IMR-90 (cell line): ENCODE results near the gene KIAA0232. TPM values are rescaled to one million over a fixed set of nuclear protein-coding genes. Genes with fewer than 3 reads are reported as not detected.

ENCODE experiments used
- ATAC-seq: fragments of 200-7000 bp; cut with Tn5 transposase; 2 replicates; pipeline ENCODE4 v1.9.1; 2020; ENCODE audit warnings: low read depth, mild to moderate bottlenecking, moderate library complexity
- BruUV-seq: library from RNA; stranded (reverse); fragments of 400-500 nt; replicated peaks from 2 replicates; lab custom pipeline; 2021; lab: Mats Ljungman, UMichigan
- CTCF ChIA-PET: fragments of 300-600 bp; formaldehyde crosslinking; extraction: SDS; loops from one replicate; lab custom pipeline; 2021; ENCODE audit warnings: antibody characterized with exemption; lab: Yijun Ruan, JAX
- POLR2A ChIA-PET: fragments of 300-600 bp; sonication (Branson Sonifier 250); formaldehyde crosslinking; loops from one replicate; lab custom pipeline; 2022; ENCODE audit warnings: antibody characterized with exemption; ENCODE audit not compliant: unreplicated experiment; lab: Charles Lee
- DNase-seq: peaks from one replicate; pipeline ENCODE4 v3.0.0; 2013
- H2AFZ ChIP-seq: replicated peaks from 2 replicates; pipeline ENCODE3; 2013; ENCODE audit warnings: low read length, mild to moderate bottlenecking; ENCODE audit not compliant: poor library complexity
- H2AK5ac ChIP-seq: 2 replicates; pipeline ENCODE4 v1.6.1; 2013; ENCODE audit warnings: low read depth, low read length, inconsistent platforms
- H2AK9ac ChIP-seq: replicated peaks from 2 replicates; pipeline ENCODE3; 2013; ENCODE audit warnings: mild to moderate bottlenecking, low read depth, low read length, moderate library complexity; ENCODE audit not compliant: poor library complexity
- H2BK120ac ChIP-seq: 2 replicates; pipeline ENCODE4 v1.6.1; 2013; ENCODE audit warnings: low read depth, low read length, inconsistent platforms
- H2BK15ac ChIP-seq: 3 replicates; pipeline ENCODE4 v1.6.1; 2013; ENCODE audit warnings: low read depth, low read length, inconsistent platforms
- H2BK20ac ChIP-seq: 2 replicates; pipeline ENCODE4 v1.6.1; 2013; ENCODE audit warnings: low read depth, mild to moderate bottlenecking, inconsistent platforms, low read length, moderate library complexity
- H2BK5ac ChIP-seq: 2 replicates; pipeline ENCODE4 v1.6.1; 2013; ENCODE audit warnings: mild to moderate bottlenecking, low read depth, low read length, inconsistent platforms; ENCODE audit not compliant: poor library complexity, severe bottlenecking
- H3K14ac ChIP-seq: replicated peaks from 2 replicates; pipeline ENCODE4 v1.6.1; 2013; ENCODE audit warnings: low read depth, low read length, inconsistent platforms
- H3K18ac ChIP-seq: 2 replicates; pipeline ENCODE4 v1.6.1; 2013; ENCODE audit warnings: low read depth, low read length, control low read depth
- H3K23ac ChIP-seq: 2 replicates; pipeline ENCODE4 v1.6.1; 2013; ENCODE audit warnings: low read depth, low read length, inconsistent platforms
- H3K27ac ChIP-seq: 2 replicates; pipeline ENCODE4 v1.5.1; 2013; ENCODE audit warnings: mild to moderate bottlenecking, control low read depth, low read length; ENCODE audit not compliant: insufficient read depth
- H3K27me3 ChIP-seq: 2 replicates; pipeline ENCODE4 v1.6.1; 2013; ENCODE audit warnings: low read length; ENCODE audit not compliant: control insufficient read depth, insufficient read depth
- H3K36me3 ChIP-seq: 2 replicates; pipeline ENCODE4 v1.6.1; 2013; ENCODE audit warnings: low read length, mixed read lengths; ENCODE audit not compliant: control insufficient read depth, insufficient read depth
- H3K4ac ChIP-seq: 2 replicates; pipeline ENCODE4 v1.6.1; 2013; ENCODE audit warnings: low read depth, low read length, inconsistent platforms
- H3K4me1 ChIP-seq: 2 replicates; pipeline ENCODE4 v1.6.1; 2013; ENCODE audit warnings: low read length, mixed read lengths; ENCODE audit not compliant: control insufficient read depth, insufficient read depth
- H3K4me2 ChIP-seq: 2 replicates; pipeline ENCODE4 v1.6.1; 2013; ENCODE audit warnings: low read depth, mild to moderate bottlenecking, control low read depth, low read length, moderate library complexity
- H3K4me3 ChIP-seq: 2 replicates; pipeline ENCODE4 v1.5.1; 2013; ENCODE audit warnings: low read depth, mild to moderate bottlenecking, control low read depth, low read length, moderate library complexity; ENCODE audit not compliant: insufficient read depth
- H3K56ac ChIP-seq: 2 replicates; pipeline ENCODE4 v1.6.1; 2013; ENCODE audit warnings: low read length, inconsistent platforms; ENCODE audit not compliant: insufficient read depth; ENCODE audit errors: extremely low read depth
- H3K79me1 ChIP-seq, 2 experiments: 2 replicates each; pipeline ENCODE4 v1.6.1; 2013; ENCODE audit warnings: low read length in 2 of 2, inconsistent platforms in 1 of 2, low read depth in 1 of 2
- H3K9ac ChIP-seq: 2 replicates; pipeline ENCODE4 v1.6.1; 2013; ENCODE audit warnings: low read depth, low read length, control low read depth
- H3K9me1 ChIP-seq: 2 replicates; pipeline ENCODE4 v1.6.1; 2013; ENCODE audit warnings: low read length, inconsistent platforms; ENCODE audit not compliant: insufficient read depth
- H3K9me3 ChIP-seq: 2 replicates; pipeline ENCODE4 v1.6.1; 2013; ENCODE audit warnings: low read length; ENCODE audit not compliant: control insufficient read depth, insufficient read depth
- H4K20me1 ChIP-seq: 2 replicates; pipeline ENCODE4 v1.6.1; 2013; ENCODE audit warnings: low read length, inconsistent platforms; ENCODE audit not compliant: insufficient read depth
- H4K5ac ChIP-seq: 2 replicates; pipeline ENCODE4 v1.6.1; 2013; ENCODE audit warnings: mild to moderate bottlenecking, low read depth, low read length, control low read depth
- H4K8ac ChIP-seq, 2 experiments: 2 replicates each; pipeline ENCODE4 v1.6.1; 2013; ENCODE audit warnings: low read depth in 2 of 2, low read length in 2 of 2, control low read depth in 1 of 2, inconsistent platforms in 1 of 2
- H4K91ac ChIP-seq: 2 replicates; pipeline ENCODE4 v1.6.1; 2013; ENCODE audit warnings: low read depth, low read length, inconsistent platforms; ENCODE audit not compliant: insufficient read depth
- CEBPB ChIP-seq: IDR thresholded peaks from 2 replicates; pipeline ENCODE4 v1.6.1; 2012; ENCODE audit warnings: low read depth, low read length, improper control_type of control experiment
- FOS ChIP-seq: fragments of 150-350 bp; IDR thresholded peaks from 2 replicates; pipeline ENCODE4 v1.6.1; 2016; ENCODE audit warnings: low read depth, low read length
- MAFK ChIP-seq: IDR thresholded peaks from 2 replicates; pipeline ENCODE4 v1.6.1; 2012; ENCODE audit warnings: low read depth, low read length, improper control_type of control experiment
- NFE2L2 ChIP-seq: fragments of 150-350 bp; IDR thresholded peaks from 2 replicates; pipeline ENCODE4 v1.6.1; 2016; ENCODE audit warnings: low read depth, mild to moderate bottlenecking, low read length
- RAD21 ChIP-seq: IDR thresholded peaks from 2 replicates; pipeline ENCODE4 v1.6.1; 2012; ENCODE audit warnings: low read length, improper control_type of control experiment
- WGBS, 2 experiments: methylation state at CpG; one replicate each; pipeline versions ENCODE4 v1.1.5 to v1.1.7; 2013; ENCODE audit warnings: missing lambda C conversion rate in 2 of 2; ENCODE audit not compliant: insufficient read length in 1 of 2; ENCODE audit errors: extremely low coverage in 2 of 2; 5-methylcytosine and 5-hydroxymethylcytosine counted together
- dilution Hi-C: fragments of 300-500 bp; cut with HindIII; formaldehyde crosslinking; loops from one replicate; pipeline ENCODE4 v1.14.3; 2018; ENCODE audit warnings: low sequenced_read_pairs; ENCODE audit not compliant: unreplicated experiment
- in situ Hi-C: fragments of 300-500 bp; cut with MboI; formaldehyde crosslinking; loops from 3 replicates; pipeline ENCODE4 v1.14.3; 2019; ENCODE audit warnings: low sequenced_read_pairs, inconsistent platforms, mixed read lengths
- intact Hi-C: fragments of 100-400 bp; cut with micrococcal nuclease; formaldehyde crosslinking; loops from 2 replicates; pipeline ENCODE4 v1.10.0; 2022
- polyA plus RNA-seq, 3 experiments: library from polyadenylated mRNA; depleted of rRNA; stranded (reverse); fragments of >200 nt; gene quantifications; 2 replicates each; pipeline ENCODE4 v1.2.3, GENCODE V29; 2012; ENCODE audit warnings: low replicate concordance in 1 of 3
- total RNA-seq: library from RNA; depleted of rRNA; stranded (reverse); fragments of >200 nt; gene quantifications from 2 replicates; pipeline ENCODE4 v1.2.3, GENCODE V29; 2012

Gene KIAA0232
- total and polyA plus RNA-seq, 2 of the 4 experiments (the other 2 are of a cell fraction): 6.8 to 19.5 TPM

DNA sequence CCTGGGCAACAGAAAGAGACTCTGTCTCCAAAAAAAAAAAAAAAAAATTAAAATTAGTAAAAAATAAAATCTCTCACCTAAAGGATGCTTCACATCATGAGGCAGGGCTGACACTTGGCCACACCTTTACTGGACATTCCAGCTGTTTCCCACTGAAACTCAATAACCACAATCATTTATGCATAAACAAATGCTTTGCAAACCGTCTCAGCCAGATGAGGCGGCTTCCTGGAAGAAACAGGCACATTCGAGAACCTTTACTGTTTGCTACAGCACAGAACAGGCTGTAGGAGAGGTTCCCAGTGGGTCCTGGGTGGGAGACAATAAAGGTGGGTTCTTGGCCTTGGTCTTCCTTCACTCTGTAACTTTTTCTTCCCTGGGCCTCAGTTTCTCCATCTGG lies 116.2 kb downstream of the KIAA0232 start:
- Histone ChIP-seq H2BK15ac (no peak overlapping the region), H3K4me3 (no peak overlapping the region), H2AK9ac (no peak overlapping the region), H3K4ac (no peak overlapping the region), H3K9me1 (no peaks in the 10 kb centered on the region), H3K4me1 (peaks cover 9% of the 10 kb centered on the region), H3K56ac (no peak overlapping the region), H4K20me1 (no peaks in the 10 kb centered on the region), H2AK5ac (no peak overlapping the region), H3K9ac (no peak overlapping the region), H2BK5ac (no peak overlapping the region), H4K8ac (no peak overlapping the region), H3K9me3 (no peaks in the 10 kb centered on the region), H3K79me1 (no peaks in the 10 kb centered on the region), H3K4me2 (no peak overlapping the region), H3K36me3 (no peaks in the 10 kb centered on the region), H2BK20ac (no peak overlapping the region), H4K5ac (no peak overlapping the region), H3K23ac (no peak overlapping the region), H2BK120ac (peak overlapping the region; percentile 8; the same call in 1 of the 2 replicates), H2AFZ (no peak overlapping the region), H3K27me3 (no peaks in the 10 kb centered on the region), H3K18ac (no peak overlapping the region), H3K27ac (no peak overlapping the region), H4K91ac (peak overlapping the region; percentile 41; the same call in 1 of the 2 replicates), H3K14ac (no peak overlapping the region)
- BruUV-seq: no TSS peak
- CTCF ChIA-PET: interaction anchor here (0.6 to 1.0 kb wide), 4 partner anchors 88 to 240 kb away, joined by 4 to 7 read pairs (median 4); no protein-coding TSS in a partner anchor
- DNase-seq: no peak
- POLR2A ChIA-PET: no interaction called here
- dilution Hi-C loops (no loop called here), intact Hi-C loops (no loop called here), in situ Hi-C loops (no loop called here)
- TF ChIP-seq CEBPB (no peak), NFE2L2 (no peak), MAFK (no peak), FOS (no peak), RAD21 (no peak)
- no peak; the same call in 1 of the 2 replicates for ATAC-seq
- no CpG with 5 or more reads among the region's 3 CpGs for WGBS, 2 experiments
